SK-N-SH treated with all-trans-retinoic acid at 6 μM for 48 hours (cell line): ENCODE measurements around the gene ARL13B.

Experiments used
- ATAC-seq: fragments of 200-7000 bp; cut with Tn5 transposase; 3 replicates; pipeline ENCODE4 v1.9.1; 2020; ENCODE audit warnings: mild to moderate bottlenecking, moderate library complexity
- ARNTL ChIP-seq: fragments of 450-650 bp; formaldehyde crosslinking; IDR thresholded peaks from 2 replicates; pipeline ENCODE4 v1.5.0; 2020; ENCODE audit warnings: low read depth, mild to moderate bottlenecking, moderate library complexity, borderline replicate concordance
- BACH2 ChIP-seq: fragments of 250-450 bp; sonication (Bioruptor Pico); IDR thresholded peaks from 2 replicates; pipeline ENCODE4 v1.9.0; 2021; ENCODE audit warnings: mild to moderate bottlenecking, borderline replicate concordance
- CREB5 ChIP-seq: fragments of 250-450 bp; sonication (Bioruptor Pico); IDR thresholded peaks from 2 replicates; pipeline ENCODE4 v1.5.1; 2020; ENCODE audit warnings: low read depth, mild to moderate bottlenecking, moderate library complexity
- CSDC2 ChIP-seq: fragments of 250-450 bp; sonication (Bioruptor Pico); IDR thresholded peaks from 2 replicates; pipeline ENCODE4 v1.5.0; 2020; ENCODE audit warnings: mild to moderate bottlenecking, moderate library complexity
- ESRRG ChIP-seq: fragments of 250-450 bp; sonication (Bioruptor Pico); IDR thresholded peaks from 2 replicates; pipeline ENCODE4 v1.6.1; 2021; ENCODE audit warnings: mild to moderate bottlenecking
- GLIS3 ChIP-seq: fragments of 250-450 bp; sonication (Bioruptor Pico); IDR thresholded peaks from 2 replicates; pipeline ENCODE4 v1.5.0; 2020; ENCODE audit warnings: mild to moderate bottlenecking, moderate library complexity
- ISL1 ChIP-seq: fragments of 250-450 bp; sonication (Bioruptor Pico); IDR thresholded peaks from 2 replicates; pipeline ENCODE4 v2.1.2; 2022; ENCODE audit warnings: mild to moderate bottlenecking, moderate library complexity
- OSR1 ChIP-seq: fragments of 250-450 bp; sonication (Bioruptor Pico); IDR thresholded peaks from 2 replicates; pipeline ENCODE4 v1.8.0; 2022; ENCODE audit warnings: moderate library complexity, mild to moderate bottlenecking, inconsistent platforms
- PPARA ChIP-seq: fragments of 250-450 bp; sonication (Bioruptor Pico); IDR thresholded peaks from 2 replicates; pipeline ENCODE4 v1.5.0; 2020; ENCODE audit warnings: mild to moderate bottlenecking, borderline replicate concordance
- RARB ChIP-seq: fragments of 250-450 bp; sonication (Bioruptor Pico); IDR thresholded peaks from 2 replicates; pipeline ENCODE4 v1.8.0; 2021; ENCODE audit warnings: mild to moderate bottlenecking, moderate library complexity
- SNAI2 ChIP-seq: fragments of 250-450 bp; sonication (Bioruptor Pico); IDR thresholded peaks from 2 replicates; pipeline ENCODE4 v1.5.0; 2020; ENCODE audit warnings: mild to moderate bottlenecking, moderate library complexity
- TCF4 ChIP-seq: fragments of 250-450 bp; sonication (Bioruptor Pico); IDR thresholded peaks from 2 replicates; pipeline ENCODE4 v1.8.0; 2021; ENCODE audit warnings: mild to moderate bottlenecking, moderate library complexity, borderline replicate concordance
- TOX ChIP-seq: fragments of 250-450 bp; sonication (Bioruptor Pico); IDR thresholded peaks from 2 replicates; pipeline ENCODE4 v1.8.0; 2021; ENCODE audit warnings: mild to moderate bottlenecking, moderate library complexity, borderline replicate concordance
- ZC3H10 ChIP-seq: fragments of 250-450 bp; sonication (Bioruptor Pico); IDR thresholded peaks from 2 replicates; pipeline ENCODE4 v1.5.1; 2021; ENCODE audit warnings: mild to moderate bottlenecking, moderate library complexity
- ZFP3 ChIP-seq: fragments of 250-450 bp; sonication (Bioruptor Pico); IDR thresholded peaks from 2 replicates; pipeline ENCODE4 v1.5.0; 2020; ENCODE audit warnings: mild to moderate bottlenecking, moderate library complexity
- ZFP30 ChIP-seq: fragments of 450-650 bp; formaldehyde crosslinking; IDR thresholded peaks from 2 replicates; pipeline ENCODE4 v1.5.0; 2022; ENCODE audit warnings: mild to moderate bottlenecking, moderate library complexity
- ZNF565 ChIP-seq: fragments of 450-650 bp; formaldehyde crosslinking; conservative IDR thresholded peaks from 2 replicates; pipeline ENCODE4 v1.5.0; 2020; ENCODE audit warnings: low read depth, mild to moderate bottlenecking, moderate library complexity
- ZNF70 ChIP-seq: fragments of 450-650 bp; formaldehyde crosslinking; IDR thresholded peaks from 2 replicates; pipeline ENCODE4 v1.5.0; 2020; ENCODE audit warnings: mild to moderate bottlenecking, moderate library complexity
- ZNF8 ChIP-seq: fragments of 450-650 bp; formaldehyde crosslinking; IDR thresholded peaks from 2 replicates; pipeline ENCODE4 v1.5.0; 2020; ENCODE audit warnings: mild to moderate bottlenecking, moderate library complexity
- TF ChIP-seq, protein P1 (sequence below): fragments of 250-450 bp; sonication (Bioruptor Pico); IDR thresholded peaks from 2 replicates; pipeline ENCODE4 v1.5.1; 2021; ENCODE audit warnings: mild to moderate bottlenecking, moderate library complexity
- TF ChIP-seq, protein P2 (sequence below): fragments of 250-450 bp; sonication (Bioruptor Pico); IDR thresholded peaks from 2 replicates; pipeline ENCODE4 v1.8.0; 2020; ENCODE audit warnings: mild to moderate bottlenecking, moderate library complexity, borderline replicate concordance
- TF ChIP-seq, protein P3 (sequence below): fragments of 250-450 bp; sonication (Bioruptor Pico); IDR thresholded peaks from 2 replicates; pipeline ENCODE4 v1.5.0; 2020; ENCODE audit warnings: mild to moderate bottlenecking, moderate library complexity
- TF ChIP-seq, protein P4 (sequence below): fragments of 250-450 bp; sonication (Bioruptor Pico); IDR thresholded peaks from 2 replicates; pipeline ENCODE4 v1.8.0; 2021; ENCODE audit warnings: low read depth, mild to moderate bottlenecking, moderate library complexity, borderline replicate concordance

The ARL13B gene

GRCh38 chr3:94101860-94102259 is 121.9 kb downstream of the ARL13B start:
- TF ChIP-seq ESRRG (no peak), RARB (CRISPR knock-in tag) (no peak), SNAI2 (CRISPR knock-in tag) (no peak), ARNTL (no peak), CSDC2 (CRISPR knock-in tag) (no peak), ZC3H10 (CRISPR knock-in tag) (peak; percentile 80; the same call in 1 of the 2 replicates), GLIS3 (CRISPR knock-in tag) (no peak), CREB5 (CRISPR knock-in tag) (peak; percentile 44; the same call in 1 of the 2 replicates), ZNF70 (no peak), OSR1 (CRISPR knock-in tag) (no peak), ZNF565 (CRISPR knock-in tag) (no peak), ZFP30 (CRISPR knock-in tag) (no peak), ISL1 (CRISPR knock-in tag) (peak; percentile 98), BACH2 (CRISPR knock-in tag) (no peak), TOX (CRISPR knock-in tag) (no peak), ZFP3 (CRISPR knock-in tag) (no peak), ZNF8 (no peak), PPARA (CRISPR knock-in tag) (no peak), TCF4 (0 out of 2 replicates have a peak, but pooled peaks have one; percentile 17)
- TF ChIP-seq, protein P1, sequence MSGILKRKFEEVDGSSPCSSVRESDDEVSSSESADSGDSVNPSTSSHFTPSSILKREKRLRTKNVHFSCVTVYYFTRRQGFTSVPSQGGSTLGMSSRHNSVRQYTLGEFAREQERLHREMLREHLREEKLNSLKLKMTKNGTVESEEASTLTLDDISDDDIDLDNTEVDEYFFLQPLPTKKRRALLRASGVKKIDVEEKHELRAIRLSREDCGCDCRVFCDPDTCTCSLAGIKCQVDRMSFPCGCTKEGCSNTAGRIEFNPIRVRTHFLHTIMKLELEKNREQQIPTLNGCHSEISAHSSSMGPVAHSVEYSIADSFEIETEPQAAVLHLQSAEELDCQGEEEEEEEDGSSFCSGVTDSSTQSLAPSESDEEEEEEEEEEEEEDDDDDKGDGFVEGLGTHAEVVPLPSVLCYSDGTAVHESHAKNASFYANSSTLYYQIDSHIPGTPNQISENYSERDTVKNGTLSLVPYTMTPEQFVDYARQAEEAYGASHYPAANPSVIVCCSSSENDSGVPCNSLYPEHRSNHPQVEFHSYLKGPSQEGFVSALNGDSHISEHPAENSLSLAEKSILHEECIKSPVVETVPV = no peak
- TF ChIP-seq, protein P2, sequence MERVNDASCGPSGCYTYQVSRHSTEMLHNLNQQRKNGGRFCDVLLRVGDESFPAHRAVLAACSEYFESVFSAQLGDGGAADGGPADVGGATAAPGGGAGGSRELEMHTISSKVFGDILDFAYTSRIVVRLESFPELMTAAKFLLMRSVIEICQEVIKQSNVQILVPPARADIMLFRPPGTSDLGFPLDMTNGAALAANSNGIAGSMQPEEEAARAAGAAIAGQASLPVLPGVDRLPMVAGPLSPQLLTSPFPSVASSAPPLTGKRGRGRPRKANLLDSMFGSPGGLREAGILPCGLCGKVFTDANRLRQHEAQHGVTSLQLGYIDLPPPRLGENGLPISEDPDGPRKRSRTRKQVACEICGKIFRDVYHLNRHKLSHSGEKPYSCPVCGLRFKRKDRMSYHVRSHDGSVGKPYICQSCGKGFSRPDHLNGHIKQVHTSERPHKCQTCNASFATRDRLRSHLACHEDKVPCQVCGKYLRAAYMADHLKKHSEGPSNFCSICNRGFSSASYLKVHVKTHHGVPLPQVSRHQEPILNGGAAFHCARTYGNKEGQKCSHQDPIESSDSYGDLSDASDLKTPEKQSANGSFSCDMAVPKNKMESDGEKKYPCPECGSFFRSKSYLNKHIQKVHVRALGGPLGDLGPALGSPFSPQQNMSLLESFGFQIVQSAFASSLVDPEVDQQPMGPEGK (CRISPR knock-in tag) = 0 out of 2 replicates have a peak, but pooled peaks have one; percentile 26
- TF ChIP-seq, protein P3, sequence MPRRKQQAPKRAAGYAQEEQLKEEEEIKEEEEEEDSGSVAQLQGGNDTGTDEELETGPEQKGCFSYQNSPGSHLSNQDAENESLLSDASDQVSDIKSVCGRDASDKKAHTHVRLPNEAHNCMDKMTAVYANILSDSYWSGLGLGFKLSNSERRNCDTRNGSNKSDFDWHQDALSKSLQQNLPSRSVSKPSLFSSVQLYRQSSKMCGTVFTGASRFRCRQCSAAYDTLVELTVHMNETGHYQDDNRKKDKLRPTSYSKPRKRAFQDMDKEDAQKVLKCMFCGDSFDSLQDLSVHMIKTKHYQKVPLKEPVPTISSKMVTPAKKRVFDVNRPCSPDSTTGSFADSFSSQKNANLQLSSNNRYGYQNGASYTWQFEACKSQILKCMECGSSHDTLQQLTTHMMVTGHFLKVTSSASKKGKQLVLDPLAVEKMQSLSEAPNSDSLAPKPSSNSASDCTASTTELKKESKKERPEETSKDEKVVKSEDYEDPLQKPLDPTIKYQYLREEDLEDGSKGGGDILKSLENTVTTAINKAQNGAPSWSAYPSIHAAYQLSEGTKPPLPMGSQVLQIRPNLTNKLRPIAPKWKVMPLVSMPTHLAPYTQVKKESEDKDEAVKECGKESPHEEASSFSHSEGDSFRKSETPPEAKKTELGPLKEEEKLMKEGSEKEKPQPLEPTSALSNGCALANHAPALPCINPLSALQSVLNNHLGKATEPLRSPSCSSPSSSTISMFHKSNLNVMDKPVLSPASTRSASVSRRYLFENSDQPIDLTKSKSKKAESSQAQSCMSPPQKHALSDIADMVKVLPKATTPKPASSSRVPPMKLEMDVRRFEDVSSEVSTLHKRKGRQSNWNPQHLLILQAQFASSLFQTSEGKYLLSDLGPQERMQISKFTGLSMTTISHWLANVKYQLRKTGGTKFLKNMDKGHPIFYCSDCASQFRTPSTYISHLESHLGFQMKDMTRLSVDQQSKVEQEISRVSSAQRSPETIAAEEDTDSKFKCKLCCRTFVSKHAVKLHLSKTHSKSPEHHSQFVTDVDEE = peak; percentile 23; the same call in 1 of the 2 replicates
- TF ChIP-seq, protein P4, sequence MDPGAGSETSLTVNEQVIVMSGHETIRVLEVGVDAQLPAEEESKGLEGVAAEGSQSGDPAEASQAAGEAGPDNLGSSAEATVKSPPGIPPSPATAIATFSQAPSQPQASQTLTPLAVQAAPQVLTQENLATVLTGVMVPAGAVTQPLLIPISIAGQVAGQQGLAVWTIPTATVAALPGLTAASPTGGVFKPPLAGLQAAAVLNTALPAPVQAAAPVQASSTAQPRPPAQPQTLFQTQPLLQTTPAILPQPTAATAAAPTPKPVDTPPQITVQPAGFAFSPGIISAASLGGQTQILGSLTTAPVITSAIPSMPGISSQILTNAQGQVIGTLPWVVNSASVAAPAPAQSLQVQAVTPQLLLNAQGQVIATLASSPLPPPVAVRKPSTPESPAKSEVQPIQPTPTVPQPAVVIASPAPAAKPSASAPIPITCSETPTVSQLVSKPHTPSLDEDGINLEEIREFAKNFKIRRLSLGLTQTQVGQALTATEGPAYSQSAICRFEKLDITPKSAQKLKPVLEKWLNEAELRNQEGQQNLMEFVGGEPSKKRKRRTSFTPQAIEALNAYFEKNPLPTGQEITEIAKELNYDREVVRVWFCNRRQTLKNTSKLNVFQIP (CRISPR knock-in tag) = no peak
- TF ChIP-seq, all 23 proteins: peak for 6

More at GRCh38 chr3:94101860-94102259, 121.9 kb downstream of the ARL13B start:
- ATAC-seq = peak; percentile 54; the same call in 2 of the 3 replicates
